Measurements from ENCODE around the gene INSYN2A.

GRCh38 chr10:127151541-127151940, 44.9 kb downstream of the INSYN2A start:
- no peak for TF ChIP-seq CTCF (IDR thresholded peaks at IDR 0.05)
- no peak for TF ChIP-seq POLR2A (IDR thresholded peaks at IDR 0.05)
